ENCODE data around the gene LAMA3. TPM values are rescaled to one million over a fixed set of nuclear protein-coding genes. Genes with fewer than 3 reads are reported as not detected.

Gene LAMA3
- total RNA-seq, 1 donor from 2014 or later = 1.7 TPM

GRCh38 chr18:23883277-23883790 is 194.1 kb downstream of the LAMA3 start:
- DNase-seq (ENCODE audit: low spot score) = no peak
- H3K27me3 Mint-ChIP-seq (ENCODE audit: unreplicated experiment) = peaks cover 3% of the 10 kb centered on the region
- H3K4me1 Mint-ChIP-seq (ENCODE audit: unreplicated experiment) = no peaks in the 10 kb centered on the region
- TF ChIP-seq CTCF (IDR thresholded peaks at IDR 0.05; ENCODE audit: unreplicated experiment) = no peak
- H3K36me3 Mint-ChIP-seq (ENCODE audit: low read depth, unreplicated experiment) = peaks cover 2% of the 10 kb centered on the region
- no peak overlapping the region for H3K27ac Mint-ChIP-seq (ENCODE audit: unreplicated experiment)
- no peaks in the 10 kb centered on the region for H3K9me3 Mint-ChIP-seq (ENCODE audit: unreplicated experiment)
- H3K4me3 Mint-ChIP-seq (ENCODE audit: unreplicated experiment) = no peak overlapping the region

- no peak for DNase-seq (ENCODE audit: low spot score)
- no peaks in the 10 kb centered on the region for H3K4me1 Mint-ChIP-seq (ENCODE audit: unreplicated experiment)
- no peak overlapping the region for H3K27ac Mint-ChIP-seq (ENCODE audit: unreplicated experiment)
- no peaks in the 10 kb centered on the region for H3K9me3 Mint-ChIP-seq (ENCODE audit: unreplicated experiment)
- peaks cover 5% of the 10 kb centered on the region for H3K36me3 Mint-ChIP-seq (ENCODE audit: low read depth, unreplicated experiment)
- H3K27me3 Mint-ChIP-seq (ENCODE audit: unreplicated experiment) = peaks cover 3% of the 10 kb centered on the region
- no peak overlapping the region for H3K4me3 Mint-ChIP-seq (ENCODE audit: unreplicated experiment)
- TF ChIP-seq CTCF (IDR thresholded peaks at IDR 0.05; ENCODE audit: unreplicated experiment) = no peak
Observed at GRCh38 chr18:23884681-23885375, 195.6 kb downstream of the LAMA3 start.

- peaks cover 3% of the 10 kb centered on the region for H3K27me3 Mint-ChIP-seq (ENCODE audit: unreplicated experiment)
- peaks cover 5% of the 10 kb centered on the region for H3K36me3 Mint-ChIP-seq (ENCODE audit: low read depth, unreplicated experiment)
- no peaks in the 10 kb centered on the region for H3K4me1 Mint-ChIP-seq (ENCODE audit: unreplicated experiment)
- no peak overlapping the region for H3K27ac Mint-ChIP-seq (ENCODE audit: unreplicated experiment)
- H3K4me3 Mint-ChIP-seq (ENCODE audit: unreplicated experiment) = no peak overlapping the region
- H3K9me3 Mint-ChIP-seq (ENCODE audit: unreplicated experiment) = no peaks in the 10 kb centered on the region
- no peak for TF ChIP-seq CTCF (IDR thresholded peaks at IDR 0.05; ENCODE audit: unreplicated experiment)
- DNase-seq (ENCODE audit: low spot score) = no peak
Observed at GRCh38 chr18:23885750-23886149, 196.5 kb downstream of the LAMA3 start.

- Mint-ChIP-seq H3K4me3 (ENCODE audit: unreplicated experiment) (no peak overlapping the region), H3K27ac (ENCODE audit: unreplicated experiment) (no peak overlapping the region), H3K9me3 (ENCODE audit: unreplicated experiment) (no peaks in the 10 kb centered on the region), H3K27me3 (ENCODE audit: unreplicated experiment) (peaks cover 3% of the 10 kb centered on the region), H3K36me3 (ENCODE audit: low read depth, unreplicated experiment) (peaks cover 5% of the 10 kb centered on the region), H3K4me1 (ENCODE audit: unreplicated experiment) (peaks cover 7% of the 10 kb centered on the region)
- no peak for DNase-seq (ENCODE audit: low spot score)
- TF ChIP-seq CTCF (IDR thresholded peaks at IDR 0.05; ENCODE audit: unreplicated experiment) = no peak
Observed at GRCh38 chr18:23887035-23887434, 197.8 kb downstream of the LAMA3 start.

- Mint-ChIP-seq H3K9me3 (ENCODE audit: unreplicated experiment) (no peaks in the 10 kb centered on the region), H3K27me3 (ENCODE audit: unreplicated experiment) (peaks cover 3% of the 10 kb centered on the region), H3K4me3 (ENCODE audit: unreplicated experiment) (no peak overlapping the region), H3K36me3 (ENCODE audit: low read depth, unreplicated experiment) (peaks cover 5% of the 10 kb centered on the region), H3K4me1 (ENCODE audit: unreplicated experiment) (peaks cover 8% of the 10 kb centered on the region), H3K27ac (ENCODE audit: unreplicated experiment) (no peak overlapping the region)
- DNase-seq (ENCODE audit: low spot score) = no peak
- TF ChIP-seq CTCF (IDR thresholded peaks at IDR 0.05; ENCODE audit: unreplicated experiment) = no peak
Observed at GRCh38 chr18:23887493-23887892, 198.2 kb downstream of the LAMA3 start.
